HG02943 (cell line): ENCODE results near the gene CDH23.

Source experiments
- ATAC-seq: cut with Tn5 transposase; IDR thresholded peaks from one replicate; pipeline ENCODE4 v1.9.1; 2021; ENCODE audit warnings: mild to moderate bottlenecking, low read depth, moderate library complexity; ENCODE audit not compliant: unreplicated experiment

The CDH23 gene

DNA sequence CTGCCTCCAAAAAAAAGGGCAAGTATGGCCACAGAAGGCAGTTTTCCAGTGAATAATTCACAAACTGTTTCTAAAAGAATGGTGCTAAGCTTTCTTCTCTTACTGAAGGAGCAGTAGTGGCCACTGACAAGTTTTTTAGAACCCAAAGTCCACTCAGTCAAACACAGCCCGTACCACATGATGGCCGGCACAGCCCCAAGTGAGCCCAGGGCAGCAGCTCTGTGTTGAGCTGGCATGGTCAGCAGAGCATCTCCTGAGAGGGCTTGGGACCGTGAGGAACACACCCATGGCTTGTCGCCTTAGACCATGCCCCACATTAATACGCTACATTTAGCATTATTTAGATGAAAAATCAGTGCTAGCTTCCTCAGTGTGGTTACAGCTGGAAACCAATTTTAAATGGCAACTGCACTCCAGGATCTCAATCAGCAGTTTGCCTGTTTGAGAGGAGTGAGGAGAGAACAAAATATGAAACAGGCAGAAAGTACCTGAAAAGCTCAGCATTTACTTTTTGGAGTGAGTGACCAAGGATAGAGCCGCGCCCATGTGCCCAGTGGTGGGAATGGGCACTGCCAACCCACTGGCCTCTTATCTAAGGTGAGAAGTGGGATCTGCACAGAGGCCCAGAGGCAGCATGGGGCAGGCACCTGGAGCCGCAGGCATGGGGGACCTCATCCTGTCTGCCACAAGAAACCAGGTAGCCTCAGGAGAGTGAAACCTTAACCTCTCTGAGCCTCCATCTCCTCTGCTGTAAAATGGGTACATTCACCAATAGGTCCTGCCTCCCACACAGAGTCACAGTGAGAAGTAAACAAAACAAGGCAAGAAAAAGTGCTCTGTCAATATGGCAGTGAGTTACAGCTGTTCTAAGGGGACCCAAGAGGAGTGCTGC, 437.0 kb downstream of the CDH23 start:
- no peak for ATAC-seq

DNA sequence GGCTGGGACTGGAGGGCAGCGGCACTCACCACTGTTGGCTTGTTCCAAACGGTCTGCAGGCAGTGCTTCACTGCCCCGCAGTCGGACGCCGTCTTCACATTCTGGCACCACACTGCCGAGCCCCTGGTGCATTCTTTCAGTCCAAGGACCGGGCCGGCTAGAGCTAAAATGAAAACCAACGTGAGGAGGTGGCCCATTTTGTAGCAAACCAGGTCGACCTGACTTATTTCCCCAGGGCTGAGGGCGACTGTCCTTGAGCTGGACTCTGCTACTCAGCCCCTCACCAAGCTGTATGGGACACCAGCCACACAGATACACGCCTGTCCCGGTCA, 437.6 kb downstream of the CDH23 start:
- no peak for ATAC-seq

DNA sequence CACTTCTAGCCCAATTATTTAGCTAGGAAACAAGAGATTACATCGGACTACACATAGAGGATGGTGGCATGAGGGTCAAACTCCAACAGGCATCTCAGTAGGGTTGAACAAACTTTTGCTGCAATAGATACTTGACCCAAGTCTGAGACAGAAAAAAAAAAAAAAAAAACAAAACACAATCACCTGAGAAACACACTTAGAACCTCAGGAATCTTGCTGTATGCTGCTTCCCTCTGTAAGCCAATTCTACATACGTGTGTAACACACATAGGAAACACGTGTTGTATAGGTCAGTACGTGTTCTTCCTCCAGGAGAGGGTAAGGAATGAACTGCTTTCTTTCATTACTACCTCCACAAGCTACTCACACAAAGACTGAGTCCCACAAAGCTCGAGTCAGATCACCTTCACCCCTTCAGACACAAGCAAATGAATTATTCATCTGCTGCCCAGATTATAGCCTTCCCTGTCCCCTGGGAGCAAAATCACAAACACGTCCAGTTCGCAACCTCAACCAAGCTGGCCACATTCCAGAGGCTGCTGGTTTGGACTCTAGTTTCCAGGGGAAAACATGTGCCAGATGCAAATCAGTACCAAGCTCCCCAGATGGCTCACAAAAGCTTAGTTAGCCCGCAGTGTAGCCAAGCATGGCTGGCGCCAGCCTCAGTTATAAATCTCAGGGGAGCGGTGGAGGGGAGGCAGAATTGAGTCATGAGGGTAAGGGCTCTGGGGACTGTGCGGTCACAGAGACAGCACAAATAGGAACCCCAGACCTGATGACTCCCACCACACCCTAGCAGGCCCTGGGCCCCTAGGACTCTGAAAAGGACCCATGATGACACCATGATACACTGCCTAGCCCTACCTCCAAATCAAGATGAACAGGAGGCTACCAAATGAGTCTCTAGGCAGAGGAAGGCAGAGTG, 439.2 kb downstream of the CDH23 start:
- ATAC-seq, result peak; percentile 95

DNA sequence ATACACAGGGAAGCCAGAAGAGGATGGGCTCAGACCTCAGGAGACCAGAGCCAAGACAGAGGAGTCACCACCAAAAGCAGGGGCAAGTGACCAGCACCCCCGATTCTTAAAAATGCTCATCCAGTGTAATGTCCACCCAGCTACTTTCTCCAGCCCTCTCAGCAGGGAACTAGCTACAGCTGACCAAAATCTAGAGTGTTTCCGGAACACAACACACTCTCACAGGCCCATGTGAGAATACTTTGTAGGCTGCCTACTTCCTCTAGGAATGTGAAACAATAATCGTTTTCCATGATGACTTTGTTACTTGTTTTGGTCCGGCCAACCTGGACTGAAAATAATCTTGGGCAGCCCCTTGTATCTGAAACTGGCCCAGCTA, 439.9 kb downstream of the CDH23 start:
- peak; percentile 31 for ATAC-seq

DNA sequence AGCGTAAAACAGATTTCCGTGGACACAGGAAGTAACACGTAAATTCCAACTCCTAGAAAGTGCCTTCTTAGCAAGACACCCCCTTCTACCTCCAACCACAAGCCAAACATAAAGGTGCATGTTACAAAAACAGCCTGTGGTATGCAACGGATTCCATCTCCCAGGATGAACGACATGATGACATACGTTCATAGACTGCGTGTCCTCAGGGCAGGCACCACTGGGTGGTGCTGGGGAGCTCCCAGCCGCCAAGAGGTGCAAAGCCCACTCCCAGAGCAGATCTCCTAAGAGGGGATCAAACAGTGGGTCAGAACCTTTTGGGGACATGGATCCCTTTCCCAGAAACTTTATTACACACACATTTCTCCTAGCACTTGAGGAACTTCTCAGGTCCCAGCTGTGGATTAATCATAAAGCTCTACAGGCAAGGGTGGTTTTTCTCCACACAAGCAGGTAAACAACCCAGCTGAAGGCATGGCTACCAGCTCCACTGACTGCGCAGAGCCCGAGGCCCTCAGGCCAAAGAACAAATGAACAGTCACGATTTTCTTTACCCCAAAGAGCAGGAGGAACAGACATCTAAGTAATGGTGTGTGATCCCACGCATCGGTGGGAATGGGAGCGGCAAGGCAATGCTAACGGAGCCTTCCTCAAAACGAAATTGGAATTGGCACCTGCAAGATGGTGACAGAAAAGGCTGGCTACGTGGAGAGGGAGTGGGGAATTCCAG, 440.5 kb downstream of the CDH23 start:
- ATAC-seq, result no peak

DNA sequence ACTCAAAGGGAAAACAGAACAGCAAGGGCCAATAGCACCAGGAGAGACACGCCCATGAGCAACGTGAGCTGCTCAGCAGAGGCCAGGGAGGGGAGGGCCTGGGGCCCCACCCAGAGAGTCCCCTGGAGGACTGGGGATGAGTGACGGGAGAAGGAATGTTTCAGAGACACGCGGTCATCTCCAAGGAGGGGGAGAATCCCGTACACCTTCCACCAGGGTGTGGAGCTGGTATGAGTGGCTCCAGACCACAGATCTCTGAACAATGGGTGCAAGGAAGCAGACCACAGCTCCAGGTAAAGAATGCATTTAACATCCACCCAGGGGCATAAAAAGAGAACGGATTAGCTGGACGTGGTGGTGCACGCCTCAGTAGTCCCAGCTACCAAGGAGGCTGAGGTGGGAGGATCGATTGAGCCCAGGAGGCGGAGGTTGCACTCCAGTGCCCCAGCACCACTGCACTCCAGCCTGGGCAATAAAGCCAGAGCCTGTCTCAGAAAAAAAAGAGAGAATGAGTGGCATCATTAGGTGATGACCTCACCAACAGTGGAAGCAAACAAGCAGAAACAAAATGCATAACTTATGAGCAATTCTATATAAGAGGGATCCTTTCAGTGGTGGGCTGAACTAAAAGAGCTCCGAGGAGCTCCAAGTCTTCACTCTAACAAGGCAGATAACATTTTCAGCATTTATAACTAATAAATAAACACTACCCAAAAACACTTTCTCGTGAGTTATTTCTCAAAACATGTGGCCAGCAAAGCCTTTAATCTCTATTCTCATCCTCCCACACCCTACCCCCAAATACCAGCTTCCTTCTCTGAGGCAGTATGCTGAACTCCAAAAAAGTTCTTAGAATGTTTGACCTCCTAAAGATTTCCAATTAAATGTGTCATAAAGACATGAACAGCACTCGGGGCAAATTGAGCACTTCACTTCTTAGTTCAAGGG, 441.8 kb downstream of the CDH23 start:
- ATAC-seq, result no peak

DNA sequence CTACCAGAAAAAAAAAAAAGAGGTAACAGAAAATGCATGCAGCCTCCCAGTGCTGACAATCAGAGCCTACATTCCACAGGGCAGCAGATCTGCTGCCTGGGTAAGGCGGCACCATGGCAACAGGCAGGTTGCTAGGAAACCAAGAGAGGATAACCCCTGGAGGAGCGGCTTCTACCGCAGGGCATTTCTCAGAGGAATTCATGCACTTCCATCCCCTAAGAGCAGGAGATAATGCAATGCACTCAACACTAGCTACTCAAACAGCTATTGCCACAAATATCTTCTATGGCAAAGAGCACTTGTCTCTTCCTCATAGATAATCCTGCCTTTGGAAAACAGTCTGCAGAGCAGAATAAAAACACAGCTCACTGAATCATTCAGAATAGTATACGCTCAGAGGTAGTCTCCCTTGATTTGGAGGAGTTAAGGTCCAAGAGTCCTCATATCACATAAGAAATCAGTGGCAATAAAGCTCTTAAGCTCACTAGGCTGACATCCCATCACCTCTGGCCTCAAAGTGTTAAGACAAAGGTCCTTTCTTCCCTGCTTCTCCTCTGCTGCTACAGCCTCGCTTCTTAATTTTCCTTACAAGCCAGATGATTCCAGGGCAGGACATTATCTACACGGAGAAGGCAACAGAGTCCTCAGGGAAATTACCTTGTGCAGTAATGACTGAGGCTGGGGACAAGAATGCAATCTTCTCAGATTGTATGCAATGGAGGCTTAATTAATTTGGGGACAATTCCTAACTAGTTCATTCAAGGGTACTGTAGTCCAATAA, 443.6 kb downstream of the CDH23 start:
- ATAC-seq, result no peak

DNA sequence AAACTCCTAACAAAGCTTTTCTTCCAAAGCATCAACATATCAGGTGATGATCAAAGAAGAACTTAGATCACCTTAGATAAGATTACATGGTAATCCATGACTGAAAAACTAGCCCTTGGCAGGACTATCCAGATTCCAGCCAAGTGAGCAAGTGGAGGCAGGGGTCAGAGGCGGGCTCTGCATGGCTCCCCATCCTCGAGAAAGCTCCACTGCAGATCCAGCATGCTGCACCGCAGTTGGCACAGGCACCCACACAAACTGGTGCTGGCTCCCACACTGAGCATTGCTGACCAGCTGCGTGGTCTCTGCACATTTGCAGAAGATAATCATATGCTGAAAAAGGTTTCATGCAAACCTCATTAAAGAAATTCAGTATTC, 444.2 kb downstream of the CDH23 start:
- no peak for ATAC-seq

DNA sequence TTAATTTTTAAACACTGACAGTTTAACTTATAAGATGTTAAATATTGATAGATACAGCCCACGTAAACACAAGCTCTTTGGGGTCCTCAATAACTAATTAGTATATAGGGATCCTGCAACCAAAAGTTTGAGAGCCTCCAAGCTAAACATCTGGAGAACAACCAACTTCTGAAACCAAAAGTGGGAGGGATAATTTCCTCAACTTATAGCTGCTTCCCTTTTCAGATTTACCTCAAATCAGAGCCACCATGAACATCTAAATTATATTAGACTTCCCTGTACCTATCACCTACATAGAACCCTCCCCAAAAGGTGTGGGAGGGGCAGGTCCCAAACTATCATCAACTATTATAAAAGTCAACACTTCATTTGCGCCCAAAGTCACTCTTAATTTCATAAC, 445.7 kb downstream of the CDH23 start:
- no peak for ATAC-seq

DNA sequence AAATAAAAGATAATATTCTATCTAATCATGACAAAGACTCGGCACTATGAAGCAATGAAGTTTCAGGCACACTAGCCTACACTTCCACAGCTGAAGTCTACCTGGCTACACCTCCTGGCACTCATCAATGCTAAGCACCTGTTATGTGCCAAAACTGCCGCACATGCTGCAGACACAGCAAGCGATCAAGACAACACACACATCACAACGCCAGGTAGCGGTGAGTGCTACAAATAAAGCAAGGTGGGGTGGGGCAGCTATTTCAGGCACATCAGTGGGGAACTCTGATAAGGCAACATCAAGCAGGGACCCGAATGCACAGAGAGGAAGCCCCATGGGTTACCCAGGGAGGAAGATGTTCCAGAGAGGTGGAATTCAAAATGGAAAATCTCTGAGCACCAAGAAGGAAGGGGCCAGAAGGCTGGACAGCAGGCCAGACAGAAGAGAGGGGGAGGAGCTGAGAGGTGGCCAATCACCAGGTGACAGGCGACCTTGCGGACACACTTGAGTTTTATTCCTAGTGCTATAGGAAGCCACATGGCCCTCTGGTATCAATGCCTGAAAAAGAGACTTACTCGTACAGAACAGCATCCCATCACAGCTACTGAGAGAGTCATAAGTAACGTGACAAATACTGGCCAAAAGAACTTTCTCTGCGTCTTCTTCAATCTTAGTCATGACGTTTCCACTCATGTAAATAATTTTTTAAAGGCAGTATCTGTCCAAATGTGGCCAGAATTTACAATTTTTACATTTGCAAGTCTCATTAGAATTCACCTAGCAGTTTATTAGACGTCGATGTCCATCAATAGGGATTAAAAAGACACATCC, 446.4 kb downstream of the CDH23 start:
- no peak for ATAC-seq

DNA sequence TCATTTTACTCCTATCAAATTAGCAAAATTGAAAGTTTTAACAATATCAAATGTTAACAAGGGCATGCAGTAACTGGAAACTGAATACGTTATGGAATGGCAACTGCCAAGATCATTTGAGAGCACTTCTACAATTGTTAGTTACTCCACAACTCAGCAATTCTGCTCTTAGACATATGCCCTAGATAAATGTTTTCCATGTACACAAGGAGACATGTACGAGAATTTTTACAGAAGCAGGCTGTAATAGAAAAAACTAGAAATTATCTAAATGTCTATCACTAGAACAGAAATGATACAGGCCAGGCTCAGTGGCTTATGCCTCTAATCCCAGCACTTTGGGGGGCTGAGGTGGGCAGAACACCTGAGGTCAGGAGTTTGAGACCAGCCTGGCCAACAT, 447.4 kb downstream of the CDH23 start:
- ATAC-seq, result no peak

DNA sequence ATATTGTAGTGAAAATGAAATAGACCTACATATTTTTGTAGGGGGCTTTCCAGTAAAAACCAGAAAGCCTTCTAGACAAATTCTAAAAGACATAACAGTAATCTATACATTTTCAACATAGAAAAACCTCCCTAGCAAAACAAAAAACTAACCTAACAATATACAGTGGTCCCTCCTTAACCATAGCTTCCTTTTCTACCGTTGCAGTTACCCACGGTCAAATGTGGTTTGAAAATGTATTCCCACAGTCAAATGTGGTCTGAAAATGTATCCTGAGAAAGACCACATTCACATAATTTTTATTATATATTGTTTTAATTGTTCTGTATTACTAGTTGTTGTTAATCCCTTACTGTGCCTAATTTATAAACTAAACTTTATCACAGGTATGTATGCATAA, 448.0 kb downstream of the CDH23 start:
- no peak for ATAC-seq

DNA sequence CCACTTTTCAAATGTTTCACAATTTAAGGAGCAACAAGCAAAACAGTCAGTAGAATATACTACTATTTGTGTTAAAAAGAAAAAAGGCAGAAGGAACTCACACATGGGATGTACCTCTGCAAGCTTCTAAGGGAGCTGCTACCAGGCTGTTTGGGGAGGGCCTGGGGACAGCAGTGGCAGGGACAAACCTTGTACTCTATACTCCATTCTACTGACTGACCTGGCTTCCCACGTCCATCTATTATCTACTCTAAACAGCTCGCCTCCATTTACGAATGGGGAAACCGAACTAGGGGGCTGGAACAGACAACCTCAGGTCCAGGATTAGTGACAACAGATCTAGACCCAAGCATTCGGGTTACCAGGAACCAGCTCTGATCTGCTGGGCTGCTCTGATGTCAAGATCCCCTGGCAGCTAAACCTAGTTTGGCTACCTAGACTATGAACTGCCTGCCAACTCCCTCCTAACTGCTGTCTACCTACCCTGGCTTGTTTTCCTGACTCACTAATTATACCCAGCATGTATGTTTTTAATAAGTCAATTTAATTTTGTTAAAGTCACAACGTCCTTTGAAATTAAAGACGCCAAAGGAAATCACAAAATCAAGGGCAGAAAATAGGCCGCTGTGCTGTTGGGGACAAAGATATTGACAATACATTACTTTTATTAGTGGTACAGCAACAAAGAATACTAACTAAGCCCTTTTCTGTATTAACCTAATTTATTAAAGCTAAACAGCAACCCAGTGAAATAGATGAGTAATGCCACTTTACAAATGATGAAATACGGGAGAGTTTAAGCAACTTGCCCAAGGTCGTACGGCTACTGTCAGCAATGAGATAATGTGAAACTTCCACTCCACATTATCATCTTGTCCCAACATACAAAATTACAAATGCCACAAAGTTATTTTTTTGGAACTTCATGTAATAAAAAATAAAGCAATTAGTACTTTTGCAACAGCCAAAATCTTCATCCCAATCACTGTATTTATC, 449.0 kb downstream of the CDH23 start:
- ATAC-seq, result no peak

DNA sequence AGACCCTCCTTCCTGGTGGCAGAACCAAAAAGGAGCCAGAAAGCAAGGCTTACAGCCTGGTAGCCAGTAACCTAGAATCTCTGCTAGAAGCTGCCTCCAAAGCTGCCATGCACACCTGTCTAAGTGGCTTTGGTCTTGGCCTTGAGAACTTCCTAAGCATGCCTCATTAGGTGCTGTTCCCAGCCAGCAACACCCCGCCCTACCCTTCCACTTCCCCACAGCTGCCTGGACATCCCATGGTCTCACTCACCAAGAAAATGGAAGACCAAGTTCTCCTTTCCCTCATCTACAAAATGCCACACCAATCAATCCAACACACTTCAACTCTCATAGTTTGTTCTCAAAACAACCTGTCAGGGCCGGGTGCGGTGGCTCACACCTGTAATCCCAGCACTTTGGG, 450.1 kb downstream of the CDH23 start:
- ATAC-seq, result no peak

DNA sequence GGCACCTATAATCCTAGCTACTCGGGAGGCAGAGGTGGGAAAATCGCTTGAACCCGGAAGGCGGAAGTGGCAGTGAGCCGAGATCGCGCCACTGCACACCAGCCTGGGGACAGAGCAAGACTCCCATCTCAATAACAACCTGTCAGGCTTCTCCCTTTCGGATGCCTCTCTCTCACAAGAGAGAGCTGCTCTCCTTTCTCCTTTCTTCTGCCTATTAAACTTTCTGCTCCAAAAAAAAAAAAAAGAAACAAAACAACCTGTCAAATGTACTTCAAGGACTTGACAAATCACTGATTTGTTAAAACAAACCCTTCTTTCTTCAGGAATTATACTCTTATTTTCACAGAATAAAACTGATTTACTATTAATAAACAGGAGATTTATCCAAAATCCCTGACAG, 450.7 kb downstream of the CDH23 start:
- ATAC-seq, result no peak

DNA sequence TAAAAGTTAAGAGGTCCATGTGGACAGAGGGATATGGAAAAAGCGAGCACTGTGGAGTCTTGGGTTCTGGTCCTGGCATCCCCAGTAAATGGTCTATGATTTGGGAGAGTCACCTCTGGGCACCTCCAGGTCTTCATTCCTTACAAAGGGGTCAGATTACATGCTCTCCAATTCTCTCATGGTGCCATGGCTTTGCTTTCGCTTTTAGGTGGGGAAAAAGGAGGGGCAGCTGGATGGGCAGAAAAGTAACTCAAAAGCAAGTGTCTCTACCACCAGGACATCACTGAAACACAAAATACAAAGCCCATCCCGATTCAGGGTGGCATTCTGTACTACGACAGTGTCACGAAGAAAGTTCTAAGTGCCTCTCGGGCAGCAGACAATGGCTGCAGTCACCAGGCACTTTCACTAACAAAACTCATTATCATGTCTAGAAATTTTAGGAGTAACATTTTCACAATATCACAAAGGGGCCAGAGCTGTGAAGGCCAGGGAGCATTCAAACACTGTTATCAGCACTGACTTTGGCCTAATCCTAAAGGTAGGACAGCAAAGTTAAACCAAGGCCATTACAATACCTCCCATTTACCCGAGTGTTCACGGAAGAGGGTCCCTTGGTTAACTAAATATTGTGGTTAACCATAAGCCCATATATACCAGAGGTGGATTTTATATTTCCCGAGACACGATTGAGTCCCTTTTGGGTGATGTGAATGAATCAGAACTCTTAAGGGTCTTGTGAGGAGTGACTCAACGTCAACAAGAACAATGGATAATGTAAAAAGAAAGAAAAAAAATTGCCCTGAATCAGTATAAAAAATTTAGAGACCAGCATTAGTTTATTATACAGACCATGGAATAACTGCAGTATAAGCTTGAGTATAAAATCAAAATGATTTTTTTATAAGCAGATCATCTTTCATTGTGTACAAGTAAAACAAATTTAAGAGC, 451.9 kb downstream of the CDH23 start:
- no peak for ATAC-seq
